Stimulated activated memory B cell treated with anti-CD40 and anti-IgM and Interleukin-4, amounts not matched to agents 10 μg/mL and 1 μg/mL and 100 μg/mL, for 72 hours (primary cell): Measurements from ENCODE around the gene ADPRHL1.

Experiments
- ATAC-seq: fragments of 150-1000 bp; cut with Tn5 transposase; 2 replicates; pipeline ENCODE4 v1.10.0; 2021
- H3K27ac Mint-ChIP-seq: one replicate; pipeline ENCODE4 v1.8.0; 2022; ENCODE audit warnings: mild to moderate bottlenecking, mixed read lengths
- H3K27me3 Mint-ChIP-seq: one replicate; pipeline ENCODE4 v1.8.0; 2022; ENCODE audit warnings: mixed read lengths
- H3K36me3 Mint-ChIP-seq: one replicate; pipeline ENCODE4 v1.8.0; 2022; ENCODE audit warnings: mixed read lengths
- H3K4me1 Mint-ChIP-seq: one replicate; pipeline ENCODE4 v1.8.0; 2022; ENCODE audit warnings: mixed read lengths
- H3K4me3 Mint-ChIP-seq: one replicate; pipeline ENCODE4 v1.8.0; 2022; ENCODE audit warnings: mild to moderate bottlenecking, moderate library complexity, mixed read lengths
- H3K9me3 Mint-ChIP-seq: one replicate; pipeline ENCODE4 v1.8.0; 2022; ENCODE audit warnings: mixed read lengths

The ADPRHL1 gene

DNA sequence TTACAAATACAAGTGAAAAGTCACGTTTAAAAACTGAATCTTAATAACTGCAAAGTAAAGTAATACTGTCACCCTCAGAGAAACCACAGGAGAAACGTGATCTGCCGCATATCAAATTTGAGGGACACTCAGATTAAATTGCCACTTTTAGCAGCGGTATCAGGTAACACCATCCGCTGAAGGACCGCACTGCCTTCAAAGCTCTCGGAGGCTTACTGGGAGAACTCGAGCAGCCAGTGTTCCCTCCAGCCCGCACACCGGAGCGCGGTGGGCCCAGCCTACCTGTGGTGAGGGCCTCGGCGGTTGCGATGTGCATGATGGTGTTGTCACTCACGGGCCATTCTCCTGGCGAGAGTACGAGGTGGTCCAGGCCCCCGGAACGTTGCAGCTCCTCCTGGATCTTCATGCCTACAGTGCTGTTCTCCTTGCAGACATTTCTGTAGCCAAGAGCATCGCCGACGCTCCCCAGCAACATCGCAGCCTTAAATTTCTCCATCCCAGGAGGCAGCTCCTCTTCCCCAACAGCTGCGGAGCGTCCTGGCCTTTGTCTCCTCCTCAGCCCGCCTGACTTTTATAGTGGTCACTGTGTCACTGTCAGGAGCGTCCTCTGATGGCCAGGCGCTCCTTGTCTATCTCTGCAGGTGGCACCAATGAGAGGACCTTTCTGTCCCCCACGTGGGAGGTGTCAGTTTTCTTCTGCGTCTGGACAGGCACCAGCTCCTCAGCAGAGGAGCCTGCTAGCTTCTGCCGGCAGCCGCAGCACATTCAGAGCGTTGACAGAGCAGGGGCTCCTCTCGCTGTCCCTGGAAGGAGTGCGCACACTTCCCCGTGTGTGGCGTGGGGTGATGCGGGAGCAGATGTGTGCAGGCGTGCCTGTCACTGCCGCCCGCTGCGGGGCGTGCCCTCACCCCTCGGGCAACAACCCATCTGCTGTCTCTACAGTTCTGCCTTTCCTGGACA, at the start of gene ADPRHL1:
ADPRHL1 (minus strand) TSS at position 547 of the 960 bp plus-strand sequence; CDS start at position 496, 51 bp downstream.
- Mint-ChIP-seq H3K9me3 (no peaks in the 10 kb centered on the region), H3K4me3 (no peak within 1 kb of the TSS), H3K27me3 (no peaks in the 10 kb centered on the region), H3K27ac (no peak within 1 kb of the TSS), H3K4me1 (peaks cover 30% of the 10 kb centered on the region), H3K36me3 (peaks cover 37% of the 10 kb centered on the region)
- ATAC-seq = no peak

- H3K27me3 Mint-ChIP-seq = no peaks in the 10 kb centered on the region
- no peak for ATAC-seq
- peaks cover 62% of the 10 kb centered on the region for H3K36me3 Mint-ChIP-seq
- H3K9me3 Mint-ChIP-seq = no peaks in the 10 kb centered on the region
- H3K4me1 Mint-ChIP-seq = no peaks in the 10 kb centered on the region
- no peak overlapping the region for H3K27ac Mint-ChIP-seq
- H3K4me3 Mint-ChIP-seq = no peak overlapping the region
Observed at GRCh38 chr13:113502686-113503085, 49.4 kb upstream of the ADPRHL1 start.

DNA sequence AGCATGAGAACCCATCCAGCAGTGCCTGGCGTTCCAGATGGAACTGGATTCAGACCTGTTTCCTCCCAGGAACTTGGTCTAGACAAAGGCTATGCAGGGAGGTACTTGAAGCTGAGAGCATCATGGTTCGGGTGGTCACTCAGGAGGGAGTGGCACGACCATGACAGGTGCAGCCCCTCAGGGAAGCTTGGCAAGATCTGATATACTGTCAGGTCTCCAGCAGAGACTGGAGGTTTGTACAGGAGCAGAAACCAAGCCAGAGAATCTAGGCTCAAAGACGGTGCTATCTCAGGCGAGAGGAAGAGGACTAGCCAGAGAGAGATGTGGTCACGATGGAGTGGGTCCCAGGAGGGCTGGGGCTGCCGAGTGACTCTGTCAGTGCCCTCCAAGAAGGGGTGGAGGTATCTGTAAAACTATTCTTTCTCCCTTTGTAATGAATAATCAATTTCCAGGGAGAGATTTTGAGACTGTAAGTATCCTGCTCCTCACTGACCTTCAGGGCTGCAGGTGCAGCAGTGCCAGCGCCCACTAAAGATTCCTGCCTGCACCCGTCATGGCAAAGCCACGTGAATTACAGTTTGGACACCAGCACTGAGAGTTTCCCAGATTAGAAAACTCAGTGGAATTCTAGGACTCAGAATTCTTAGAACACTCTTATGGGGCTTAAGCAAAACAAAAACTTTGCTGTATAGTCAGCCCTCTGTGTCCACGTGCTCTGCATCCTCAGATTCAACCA, 47.4 kb upstream of the ADPRHL1 start:
- Mint-ChIP-seq H3K4me3 (no peak overlapping the region), H3K4me1 (peaks cover 5% of the 10 kb centered on the region), H3K27me3 (no peaks in the 10 kb centered on the region), H3K27ac (no peak overlapping the region), H3K36me3 (peaks cover 57% of the 10 kb centered on the region), H3K9me3 (no peaks in the 10 kb centered on the region)
- ATAC-seq = no peak

GRCh38 chr13:113499936-113500335, 46.6 kb upstream of the ADPRHL1 start:
- ATAC-seq = no peak
- H3K36me3 Mint-ChIP-seq = peaks cover 55% of the 10 kb centered on the region
- H3K27ac Mint-ChIP-seq = no peak overlapping the region
- H3K9me3 Mint-ChIP-seq = no peaks in the 10 kb centered on the region
- H3K27me3 Mint-ChIP-seq = no peaks in the 10 kb centered on the region
- H3K4me1 Mint-ChIP-seq = peaks cover 8% of the 10 kb centered on the region
- H3K4me3 Mint-ChIP-seq = no peak overlapping the region

DNA sequence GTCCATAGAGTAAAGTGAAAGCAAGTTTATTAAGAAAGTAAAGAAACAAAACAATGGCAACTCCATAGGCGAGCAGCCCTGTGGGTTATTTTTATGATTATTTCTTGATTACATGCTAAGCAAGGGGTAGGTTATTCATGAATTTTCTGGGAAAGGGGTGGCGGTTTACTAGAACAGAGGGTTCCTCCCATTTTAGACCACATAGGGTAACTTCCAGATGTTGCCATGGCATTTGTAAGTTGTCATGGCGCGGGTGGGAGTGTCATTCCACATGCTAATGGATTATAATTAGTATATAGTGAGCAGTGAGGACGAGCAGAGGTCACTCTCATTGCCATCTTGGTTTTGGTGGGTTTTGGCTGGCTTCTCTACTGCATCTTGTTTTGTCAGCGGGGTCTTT, 45.6 kb upstream of the ADPRHL1 start:
- no peak for ATAC-seq
- Mint-ChIP-seq H3K4me1 (peaks cover 15% of the 10 kb centered on the region), H3K4me3 (no peak overlapping the region), H3K9me3 (no peaks in the 10 kb centered on the region), H3K27me3 (no peaks in the 10 kb centered on the region), H3K36me3 (peaks cover 55% of the 10 kb centered on the region), H3K27ac (no peak overlapping the region)

DNA sequence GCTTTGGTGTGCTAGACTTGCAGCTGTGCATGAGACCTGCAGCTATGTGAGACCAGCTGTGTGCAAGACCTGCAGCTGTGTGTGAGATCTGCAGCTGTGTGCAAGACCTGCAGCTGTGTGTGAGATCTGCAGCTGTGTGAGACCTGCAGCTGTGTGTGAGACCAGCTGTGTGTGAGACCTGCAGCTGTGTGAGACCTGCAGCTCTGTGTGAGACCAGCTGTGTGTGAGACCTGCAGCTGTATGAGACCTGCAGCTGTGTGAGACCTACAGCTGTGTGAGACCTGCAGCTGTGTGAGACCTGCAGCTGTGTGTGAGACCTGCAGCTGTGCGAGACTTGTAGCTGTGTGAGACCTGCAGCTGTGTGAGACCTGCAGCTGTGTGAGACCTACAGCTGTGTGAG, 43.9 kb upstream of the ADPRHL1 start:
- no peak overlapping the region for H3K4me3 Mint-ChIP-seq
- H3K27me3 Mint-ChIP-seq = no peaks in the 10 kb centered on the region
- H3K4me1 Mint-ChIP-seq = peaks cover 28% of the 10 kb centered on the region
- peaks cover 55% of the 10 kb centered on the region for H3K36me3 Mint-ChIP-seq
- H3K9me3 Mint-ChIP-seq = no peaks in the 10 kb centered on the region
- no peak for ATAC-seq
- H3K27ac Mint-ChIP-seq = no peak overlapping the region

DNA sequence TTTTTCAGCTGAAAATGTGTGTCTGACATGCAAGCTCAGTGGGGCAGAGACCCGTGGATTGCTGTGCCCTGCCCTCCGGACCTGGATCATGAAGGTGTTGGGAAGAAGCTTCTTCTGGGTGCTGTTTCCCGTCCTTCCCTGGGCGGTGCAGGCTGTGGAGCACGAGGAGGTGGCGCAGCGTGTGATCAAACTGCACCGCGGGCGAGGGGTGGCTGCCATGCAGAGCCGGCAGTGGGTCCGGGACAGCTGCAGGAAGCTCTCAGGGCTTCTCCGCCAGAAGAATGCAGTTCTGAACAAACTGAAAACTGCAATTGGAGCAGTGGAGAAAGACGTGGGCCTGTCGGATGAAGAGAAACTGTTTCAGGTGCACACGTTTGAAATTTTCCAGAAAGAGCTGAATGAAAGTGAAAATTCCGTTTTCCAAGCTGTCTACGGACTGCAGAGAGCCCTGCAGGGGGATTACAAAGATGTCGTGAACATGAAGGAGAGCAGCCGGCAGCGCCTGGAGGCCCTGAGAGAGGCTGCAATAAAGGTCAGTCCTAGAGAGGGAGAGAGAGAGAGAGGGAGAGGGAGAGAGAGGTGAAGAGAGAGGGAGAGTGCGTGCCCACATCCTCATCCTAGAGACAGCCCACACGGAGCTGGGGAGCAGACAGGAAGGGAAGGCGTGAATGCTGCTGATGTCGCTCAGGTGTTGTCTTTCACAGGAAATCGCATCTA, 42.4 kb upstream of the ADPRHL1 start:
- Mint-ChIP-seq H3K27ac (peak overlapping the region; percentile 41), H3K27me3 (no peaks in the 10 kb centered on the region), H3K36me3 (peaks cover 45% of the 10 kb centered on the region), H3K9me3 (no peaks in the 10 kb centered on the region), H3K4me1 (peaks cover 38% of the 10 kb centered on the region), H3K4me3 (no peak overlapping the region)
- ATAC-seq = no peak

DNA sequence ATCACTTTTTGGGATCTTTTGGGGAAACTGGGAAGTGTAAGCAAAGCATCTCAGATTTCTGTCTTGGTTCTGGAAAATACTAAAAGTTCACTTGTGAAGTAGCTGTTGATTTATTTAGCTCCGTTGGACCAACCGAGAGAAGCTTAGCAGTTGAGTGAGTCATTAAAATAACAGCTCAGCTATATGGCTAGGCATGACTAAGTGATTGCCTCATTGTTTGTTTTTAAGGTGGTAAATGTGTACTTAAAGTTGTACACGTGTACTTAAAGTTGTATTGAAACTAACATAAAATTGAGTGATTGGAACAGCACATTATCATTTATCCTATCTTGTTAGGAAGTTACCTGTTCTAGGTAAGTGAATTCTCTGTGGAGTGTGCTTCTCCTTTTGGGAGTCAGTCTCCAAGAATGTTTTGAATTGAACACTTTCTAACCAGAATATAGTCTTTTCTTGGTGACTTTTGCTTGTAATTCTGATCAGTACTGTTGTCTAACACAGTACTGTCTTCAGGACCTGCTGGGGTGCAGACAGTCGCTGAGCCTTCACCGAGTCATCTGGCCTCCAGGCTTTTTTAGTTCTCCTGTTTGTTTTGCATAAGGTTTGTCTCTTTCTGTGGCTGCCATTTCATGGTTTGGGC, 40.1 kb upstream of the ADPRHL1 start:
- ATAC-seq = no peak
- H3K27me3 Mint-ChIP-seq = no peaks in the 10 kb centered on the region
- H3K4me3 Mint-ChIP-seq = no peak overlapping the region
- H3K36me3 Mint-ChIP-seq = peaks cover 26% of the 10 kb centered on the region
- H3K9me3 Mint-ChIP-seq = no peaks in the 10 kb centered on the region
- H3K4me1 Mint-ChIP-seq = peaks cover 54% of the 10 kb centered on the region
- H3K27ac Mint-ChIP-seq = peak overlapping the region; percentile 24

GRCh38 chr13:113491982-113492381, 38.7 kb upstream of the ADPRHL1 start:
- Mint-ChIP-seq H3K4me3 (peak overlapping the region; percentile 97), H3K36me3 (peaks cover 16% of the 10 kb centered on the region), H3K4me1 (peaks cover 67% of the 10 kb centered on the region), H3K27ac (peak overlapping the region; percentile 86), H3K9me3 (no peaks in the 10 kb centered on the region), H3K27me3 (no peaks in the 10 kb centered on the region)
- no peak for ATAC-seq

DNA sequence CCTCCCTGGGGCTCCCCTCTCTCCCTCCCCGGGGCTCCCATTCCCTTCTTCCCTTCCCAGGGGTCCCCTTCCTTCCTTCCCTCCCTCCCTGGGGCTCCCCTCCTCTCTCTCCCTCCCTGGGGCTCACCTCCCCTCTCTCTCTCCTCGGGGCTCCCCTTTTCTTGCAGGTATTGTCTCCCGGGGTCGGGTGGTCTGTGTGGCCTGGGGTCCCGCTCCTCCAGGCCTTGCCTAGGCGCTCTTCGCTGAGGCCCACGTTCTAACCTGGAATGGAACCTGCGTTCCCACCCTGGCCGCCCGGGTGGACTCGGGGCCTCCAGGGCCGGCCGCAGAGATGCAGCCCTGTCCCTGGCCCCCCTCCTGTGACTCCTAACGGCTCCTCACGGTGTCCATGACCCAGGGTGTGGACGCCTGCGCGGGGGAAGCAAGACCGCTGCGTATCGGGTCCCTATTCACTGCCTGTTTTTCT, 38.2 kb upstream of the ADPRHL1 start:
- Mint-ChIP-seq H3K27ac (peak overlapping the region; percentile 86), H3K36me3 (peaks cover 16% of the 10 kb centered on the region), H3K4me3 (peak overlapping the region; percentile 97), H3K4me1 (peaks cover 71% of the 10 kb centered on the region), H3K9me3 (no peaks in the 10 kb centered on the region), H3K27me3 (no peaks in the 10 kb centered on the region)
- no peak for ATAC-seq

DNA sequence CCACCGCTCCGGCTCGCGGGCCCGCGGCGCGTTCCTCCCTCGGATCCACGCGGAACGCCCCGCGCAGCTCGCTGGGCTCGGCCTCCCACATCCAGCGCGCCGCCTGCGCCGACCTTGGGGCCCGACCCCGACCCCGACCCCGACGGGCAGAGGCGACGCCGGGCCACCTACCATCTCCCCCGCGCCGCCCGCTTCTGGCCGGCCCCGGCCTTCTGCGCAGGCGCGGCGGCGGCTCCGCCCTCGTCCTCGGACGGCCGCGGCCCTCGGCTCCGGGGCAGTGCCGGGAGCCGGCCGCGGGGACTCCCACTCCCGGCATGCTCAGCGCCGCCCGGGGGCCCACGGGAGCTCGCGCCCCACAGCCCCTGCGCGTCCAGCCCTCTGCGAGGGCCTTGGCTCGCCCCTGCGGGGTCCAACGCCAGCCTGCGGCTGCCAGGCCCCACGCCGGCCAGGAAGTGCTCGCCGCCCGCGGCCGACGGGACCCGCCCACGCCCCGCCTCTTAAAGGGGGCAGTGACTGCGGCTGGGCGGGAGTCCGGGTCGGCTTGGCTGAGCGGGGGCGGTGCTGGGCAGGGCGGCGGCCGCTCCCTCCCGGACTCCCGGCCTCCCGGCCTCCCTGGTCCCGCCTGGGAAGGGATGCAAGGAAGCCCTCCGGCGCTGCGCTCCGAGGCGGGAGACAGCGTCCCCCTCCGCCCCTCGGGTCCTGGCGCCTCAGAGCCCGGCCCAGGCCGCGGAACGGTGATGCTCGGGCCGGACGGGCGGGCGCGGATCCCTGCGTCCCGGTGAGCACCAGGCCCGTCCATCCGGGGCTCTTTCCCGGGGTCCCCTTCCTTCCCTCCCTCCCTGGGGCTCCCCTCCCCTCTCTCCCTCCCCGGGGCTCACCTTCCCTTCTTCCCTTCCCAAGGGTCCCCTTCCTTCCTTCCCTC, 37.5 kb upstream of the ADPRHL1 start, which contains the start of gene DCUN1D2:
DCUN1D2 (minus strand) TSS at position 216 of the 922 bp plus-strand sequence; CDS start at position 174, 42 bp downstream.
- peak within 1 kb of the TSS; percentile 86 for H3K27ac Mint-ChIP-seq
- peaks cover 12% of the 10 kb centered on the region for H3K36me3 Mint-ChIP-seq
- no peaks in the 10 kb centered on the region for H3K27me3 Mint-ChIP-seq
- peaks cover 70% of the 10 kb centered on the region for H3K4me1 Mint-ChIP-seq
- peak; percentile 95 for ATAC-seq
- H3K9me3 Mint-ChIP-seq = no peaks in the 10 kb centered on the region
- peak within 1 kb of the TSS; percentile 97 for H3K4me3 Mint-ChIP-seq

DNA sequence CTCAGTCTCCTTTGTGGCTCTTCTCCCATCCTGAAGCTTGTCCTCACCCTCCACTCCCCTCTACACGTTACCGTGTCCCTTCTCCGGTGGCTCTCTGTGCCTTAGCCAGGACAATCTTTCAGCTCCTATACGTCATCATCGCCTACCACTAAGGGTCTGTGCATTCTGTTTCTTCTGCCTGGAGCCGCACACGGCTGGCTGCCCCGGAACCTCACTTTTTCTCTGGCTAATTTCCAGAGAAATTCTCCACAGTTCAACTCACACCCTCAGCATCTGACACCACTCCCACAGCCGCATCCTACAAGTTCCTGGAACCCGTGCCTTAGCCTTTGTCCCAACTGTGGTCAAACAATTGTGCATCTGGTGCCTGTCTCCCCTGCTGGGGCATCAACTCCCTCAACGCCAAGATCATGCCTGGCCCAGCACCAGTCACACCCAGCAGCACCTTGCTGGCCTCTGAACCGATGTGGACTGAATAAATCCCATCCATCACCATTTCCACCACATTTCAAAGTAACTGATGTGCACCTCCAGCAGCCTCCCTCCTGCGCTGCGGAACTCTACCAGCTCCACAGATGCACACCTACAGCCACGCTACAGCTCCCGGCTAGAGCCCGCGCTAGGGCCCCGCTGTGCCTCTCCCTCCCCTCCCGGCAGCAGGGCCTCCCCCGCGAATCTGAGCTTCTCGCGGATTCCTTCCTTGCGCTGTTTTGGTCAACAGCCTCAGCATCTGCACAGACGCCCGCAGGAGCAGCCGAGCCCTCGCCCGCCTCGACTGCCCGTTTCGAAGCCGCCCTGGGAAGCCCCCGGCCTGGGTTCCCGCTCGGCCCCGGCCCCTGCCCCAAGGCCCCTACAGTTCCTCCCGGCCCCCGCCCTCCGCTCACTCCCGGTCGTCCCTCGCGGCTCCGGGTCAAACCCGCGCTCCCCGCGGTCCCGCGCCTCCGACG, 36.5 kb upstream of the ADPRHL1 start:
- peaks cover 66% of the 10 kb centered on the region for H3K4me1 Mint-ChIP-seq
- peak overlapping the region; percentile 83 for H3K4me3 Mint-ChIP-seq
- no peaks in the 10 kb centered on the region for H3K27me3 Mint-ChIP-seq
- no peaks in the 10 kb centered on the region for H3K9me3 Mint-ChIP-seq
- H3K36me3 Mint-ChIP-seq = peaks cover 6% of the 10 kb centered on the region
- peak; percentile 47 for ATAC-seq
- H3K27ac Mint-ChIP-seq = peak overlapping the region; percentile 58

DNA sequence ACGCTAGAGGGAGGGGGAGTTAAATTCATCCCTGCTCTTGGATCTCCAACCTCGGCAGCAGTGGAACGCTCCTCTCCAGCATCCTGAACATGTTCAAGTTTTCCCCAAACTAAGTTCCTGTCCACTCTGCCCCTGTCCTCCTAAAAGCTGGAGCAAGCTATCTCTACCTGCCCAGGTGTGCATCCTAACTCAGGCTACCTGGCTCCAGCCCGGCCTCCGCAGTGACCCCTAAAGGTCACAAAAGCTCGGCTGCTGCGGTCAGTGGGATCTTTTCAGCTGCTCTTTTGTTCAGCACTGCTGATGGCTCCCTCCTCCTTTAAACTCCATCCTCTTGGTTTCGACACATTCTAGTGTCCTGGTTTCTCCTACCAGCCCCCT, 35.9 kb upstream of the ADPRHL1 start:
- Mint-ChIP-seq H3K27ac (peak overlapping the region; percentile 58), H3K9me3 (no peaks in the 10 kb centered on the region), H3K27me3 (no peaks in the 10 kb centered on the region), H3K4me3 (peak overlapping the region; percentile 83), H3K36me3 (peaks cover 1% of the 10 kb centered on the region), H3K4me1 (peaks cover 62% of the 10 kb centered on the region)
- ATAC-seq = no peak
